ENCODE results near the gene CEP162. TPM values are rescaled to one million over a fixed set of nuclear protein-coding genes. Genes with fewer than 3 reads are reported as not detected.

CEP162 gene
- total RNA-seq, 4 donors from 2014 or later: 3.6 to 7.1 (median 5.2) TPM

GRCh38 chr6:84095156-84095555 is 132.3 kb downstream of the CEP162 start:
- DNase-seq (ENCODE audit: low spot score in 2 of 2): no peak
- TF ChIP-seq CTCF (IDR thresholded peaks at IDR 0.05): no peak
- TF ChIP-seq POLR2A (IDR thresholded peaks at IDR 0.05): no peak
- no peak overlapping the region for H3K4me3 ChIP-seq (ENCODE audit: low read depth, poor library complexity, severe bottlenecking)
- intact Hi-C loops (cut with DNase I; ENCODE audit: low total_unique reads): no loop called here

GRCh38 chr6:84093441-84094435 is 133.7 kb downstream of the CEP162 start:
- 64 to 69% methylated on average over 4 of the region's 4 CpGs for WGBS, 2 donors
- intact Hi-C loops (cut with DNase I; ENCODE audit: low total_unique reads): no loop called here
- DNase-seq (ENCODE audit: low spot score in 2 of 2): no peak
- no peak overlapping the region for H3K4me3 ChIP-seq (ENCODE audit: low read depth, poor library complexity, severe bottlenecking)
- TF ChIP-seq POLR2A (IDR thresholded peaks at IDR 0.05) (no peak), CTCF (IDR thresholded peaks at IDR 0.05) (no peak)

DNA sequence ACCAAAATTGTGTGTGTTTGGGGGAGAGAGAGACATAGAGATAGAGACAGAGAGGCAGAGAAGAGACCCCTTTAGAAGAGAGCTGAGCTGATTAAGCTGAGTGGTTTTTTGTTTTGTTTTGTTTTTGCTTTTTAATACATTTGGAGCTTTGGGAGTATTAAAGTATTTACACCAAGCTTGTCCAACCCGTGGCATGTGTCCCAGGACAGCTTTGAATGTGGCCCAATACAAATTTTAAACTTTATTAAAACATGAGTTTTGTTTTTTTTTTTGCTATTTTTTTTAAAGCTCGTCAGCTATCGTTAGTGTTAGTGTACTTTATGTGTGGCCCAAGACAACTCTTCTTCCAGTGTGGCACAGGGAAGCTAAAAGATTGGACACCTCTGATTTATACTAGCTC is 137.9 kb downstream of the CEP162 start:
- no peak for DNase-seq (ENCODE audit: low spot score in 2 of 2)
- TF ChIP-seq CTCF (IDR thresholded peaks at IDR 0.05) (no peak), POLR2A (IDR thresholded peaks at IDR 0.05) (no peak)
- no peak overlapping the region for H3K4me3 ChIP-seq (ENCODE audit: low read depth, poor library complexity, severe bottlenecking)
- intact Hi-C loops (cut with DNase I; ENCODE audit: low total_unique reads): no loop called here
- WGBS, 2 donors: 58 to 68% methylated on average over 3 of the region's 3 CpGs

DNA sequence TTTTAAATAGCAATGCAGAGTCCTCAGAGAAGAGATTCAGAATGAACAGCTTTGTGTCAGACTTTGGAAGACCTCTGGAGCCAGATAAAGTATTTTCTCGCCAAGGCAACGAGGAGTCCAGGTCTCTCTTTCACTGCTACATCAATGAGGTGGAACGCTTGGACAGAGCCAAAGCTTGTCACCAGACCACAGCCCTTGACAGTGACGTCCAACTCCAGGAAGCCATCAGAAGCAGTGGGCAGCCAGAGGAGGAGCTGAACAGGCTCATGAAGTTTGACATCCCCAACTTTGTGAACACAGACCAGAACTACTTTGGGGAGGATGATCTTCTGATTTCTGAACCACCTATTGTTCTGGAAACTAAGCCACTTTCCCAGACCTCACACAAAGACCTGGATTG is 138.4 kb downstream of the CEP162 start:
- WGBS, 2 donors: 72 to 81% methylated on average over 4 of the region's 4 CpGs

GRCh38 chr6:84086545-84087429 is 140.7 kb downstream of the CEP162 start:
- 82 to 83% methylated on average over 6 of the region's 6 CpGs for WGBS, 2 donors
- intact Hi-C loops (cut with DNase I; ENCODE audit: low total_unique reads): no loop called here

More for the DNA sequence above, 138.4 kb downstream of the CEP162 start:
- intact Hi-C loops (cut with DNase I; ENCODE audit: low total_unique reads): no loop called here
- no peak for DNase-seq (ENCODE audit: low spot score in 2 of 2)
- TF ChIP-seq POLR2A (IDR thresholded peaks at IDR 0.05) (no peak), CTCF (IDR thresholded peaks at IDR 0.05) (no peak)
- H3K4me3 ChIP-seq (ENCODE audit: low read depth, poor library complexity, severe bottlenecking): no peak overlapping the region

More at GRCh38 chr6:84086545-84087429, 140.7 kb downstream of the CEP162 start:
- H3K4me3 ChIP-seq (ENCODE audit: low read depth, poor library complexity, severe bottlenecking): no peak overlapping the region
- TF ChIP-seq CTCF (IDR thresholded peaks at IDR 0.05) (no peak), POLR2A (IDR thresholded peaks at IDR 0.05) (no peak)
- DNase-seq (ENCODE audit: low spot score in 2 of 2): no peak

Data from lower leg skin (tissue), 4 donors.